ENCODE results near the gene DDOST. TPM values are rescaled to one million over a fixed set of nuclear protein-coding genes. Genes with fewer than 3 reads are reported as not detected.

Gene DDOST
- total and polyA plus RNA-seq, 2 donors: 93.0 to 121 TPM

DNA sequence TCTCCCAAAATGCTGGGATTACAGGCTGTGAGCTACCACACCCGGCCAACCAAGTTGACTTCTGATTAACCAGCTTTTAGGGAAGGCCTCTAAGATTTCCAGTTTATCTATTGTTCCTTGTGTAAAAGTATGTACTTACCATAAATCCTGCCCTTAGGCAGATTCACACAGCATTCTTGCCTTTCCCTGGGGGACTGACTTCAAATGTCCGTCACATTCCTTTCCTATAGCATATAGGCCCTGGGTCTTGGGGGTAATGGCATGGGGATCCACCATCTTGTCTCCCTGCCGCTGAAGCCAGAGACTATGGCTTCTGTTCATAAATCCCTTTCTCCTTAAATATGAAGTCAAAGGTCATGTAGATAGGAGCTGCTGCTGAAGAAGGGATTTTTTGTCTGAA is 28.8 kb downstream of the DDOST start:
- Histone ChIP-seq H3K9me3 (ENCODE audit: control insufficient read depth in 2 of 2, insufficient read depth in 1 of 2, low read length in 1 of 2) (peaks cover 0 to 3% of the 10 kb centered on the region in 2 donors), H3K27ac (ENCODE audit: low read depth in 1 of 2, low read length in 1 of 2) (no peak overlapping the region), H3K4me1 (ENCODE audit: control insufficient read depth in 2 of 2, insufficient read depth in 2 of 2, low read length in 2 of 2) (peaks cover 9 to 13% of the 10 kb centered on the region in 2 donors), H3K36me3 (ENCODE audit: control insufficient read depth in 2 of 2, insufficient read depth in 2 of 2, low read length in 1 of 2) (no peaks in the 10 kb centered on the region), H3K4me3 (ENCODE audit: low read length in 2 of 2) (no peak overlapping the region), H3K27me3 (ENCODE audit: control insufficient read depth in 2 of 2, insufficient read depth in 1 of 2, low read length in 1 of 2) (peaks cover 0 to 4% of the 10 kb centered on the region in 2 donors)
- no peak for DNase-seq (ENCODE audit: low read depth in 6 of 9, low spot score in 9 of 9)
- 97% methylated on average over 3 of the region's 3 CpGs for WGBS

DNA sequence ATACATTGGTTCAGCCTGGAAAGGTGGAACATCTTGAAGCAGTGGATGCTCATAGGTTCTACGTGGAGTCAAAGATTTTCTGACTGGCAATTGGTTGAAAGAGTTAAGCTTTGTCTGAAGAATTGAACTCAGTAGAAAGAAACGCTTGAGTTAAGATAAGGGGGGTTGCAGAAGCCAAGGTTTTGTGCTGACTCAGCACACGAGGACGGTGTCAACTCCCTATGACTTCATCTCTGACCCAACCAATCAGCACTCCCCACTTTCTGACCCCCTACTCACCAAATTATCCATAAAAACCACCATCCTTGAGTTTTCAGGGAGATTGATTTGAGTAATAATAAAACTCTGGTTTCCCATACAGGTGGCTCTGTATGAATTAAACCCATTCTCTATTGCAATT is 30.4 kb downstream of the DDOST start:
- peaks cover 9 to 13% of the 10 kb centered on the region in 2 donors for H3K4me1 ChIP-seq (ENCODE audit: control insufficient read depth in 2 of 2, insufficient read depth in 2 of 2, low read length in 2 of 2)
- H3K4me3 ChIP-seq (ENCODE audit: low read length in 2 of 2): no peak overlapping the region
- peaks cover 0 to 4% of the 10 kb centered on the region in 2 donors for H3K27me3 ChIP-seq (ENCODE audit: control insufficient read depth in 2 of 2, insufficient read depth in 1 of 2, low read length in 1 of 2)
- H3K9me3 ChIP-seq (ENCODE audit: control insufficient read depth in 2 of 2, insufficient read depth in 1 of 2, low read length in 1 of 2): peaks cover 0 to 3% of the 10 kb centered on the region in 2 donors
- no peak overlapping the region for H3K27ac ChIP-seq (ENCODE audit: low read depth in 1 of 2, low read length in 1 of 2)
- WGBS: 80% methylated on average over 4 of the region's 4 CpGs
- no peaks in the 10 kb centered on the region for H3K36me3 ChIP-seq (ENCODE audit: control insufficient read depth in 2 of 2, insufficient read depth in 2 of 2, low read length in 1 of 2)
- DNase-seq (ENCODE audit: low read depth in 6 of 9, low spot score in 9 of 9): no peak

DNA sequence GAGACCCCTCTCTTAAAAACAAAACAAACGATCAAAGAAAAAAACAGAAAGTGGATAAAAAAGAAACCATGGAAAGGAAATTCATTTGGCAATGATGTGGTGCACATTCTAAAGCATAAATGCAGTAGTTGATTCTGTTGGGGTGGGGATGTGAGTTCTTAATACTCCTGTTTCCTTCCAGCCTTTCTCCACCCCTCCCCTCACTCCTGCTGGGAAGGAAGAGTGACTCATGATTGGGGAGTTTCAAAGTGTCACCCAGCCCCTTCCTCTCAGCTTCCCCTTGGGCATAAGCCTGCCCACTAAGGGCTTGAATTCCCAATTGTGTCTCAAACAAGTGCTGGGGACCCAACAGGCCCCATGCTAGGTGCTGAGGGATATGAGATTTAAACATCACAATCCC is 34.6 kb downstream of the DDOST start:
- no peaks in the 10 kb centered on the region for H3K4me1 ChIP-seq (ENCODE audit: control insufficient read depth in 2 of 2, insufficient read depth in 2 of 2, low read length in 2 of 2)
- no peak overlapping the region for H3K27ac ChIP-seq (ENCODE audit: low read depth in 1 of 2, low read length in 1 of 2)
- no peaks in the 10 kb centered on the region for H3K9me3 ChIP-seq (ENCODE audit: control insufficient read depth in 2 of 2, insufficient read depth in 1 of 2, low read length in 1 of 2)
- no peaks in the 10 kb centered on the region for H3K36me3 ChIP-seq (ENCODE audit: control insufficient read depth in 2 of 2, insufficient read depth in 2 of 2, low read length in 1 of 2)
- WGBS: 88% methylated on average over 1 of the region's 1 CpG
- peaks cover 0 to 4% of the 10 kb centered on the region in 2 donors for H3K27me3 ChIP-seq (ENCODE audit: control insufficient read depth in 2 of 2, insufficient read depth in 1 of 2, low read length in 1 of 2)
- no peak overlapping the region for H3K4me3 ChIP-seq (ENCODE audit: low read length in 2 of 2)
- DNase-seq (ENCODE audit: low read depth in 6 of 9, low spot score in 9 of 9): no peak

DNA sequence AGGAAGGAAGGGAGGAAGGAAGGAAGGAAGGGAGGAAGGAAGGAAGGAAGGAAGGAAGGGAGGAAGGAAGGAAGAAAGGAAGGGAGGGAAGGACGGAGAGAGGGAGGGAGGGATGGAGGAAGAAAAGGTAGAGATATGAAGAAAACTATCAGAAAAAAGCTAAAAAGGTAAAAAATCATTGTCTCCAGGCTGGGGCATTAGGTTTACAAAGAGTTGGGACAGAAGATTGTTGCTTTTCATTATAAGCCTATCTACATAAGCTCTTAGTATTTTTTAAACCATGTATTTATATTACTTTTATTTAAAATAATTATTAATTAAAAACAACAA is 35.1 kb downstream of the DDOST start:
- DNase-seq (ENCODE audit: low read depth in 6 of 9, low spot score in 9 of 9): no peak
- H3K27ac ChIP-seq (ENCODE audit: low read depth in 1 of 2, low read length in 1 of 2): no peak overlapping the region
- no peaks in the 10 kb centered on the region for H3K36me3 ChIP-seq (ENCODE audit: control insufficient read depth in 2 of 2, insufficient read depth in 2 of 2, low read length in 1 of 2)
- no peaks in the 10 kb centered on the region for H3K27me3 ChIP-seq (ENCODE audit: control insufficient read depth in 2 of 2, insufficient read depth in 1 of 2, low read length in 1 of 2)
- H3K4me1 ChIP-seq (ENCODE audit: control insufficient read depth in 2 of 2, insufficient read depth in 2 of 2, low read length in 2 of 2): no peaks in the 10 kb centered on the region
- no peaks in the 10 kb centered on the region for H3K9me3 ChIP-seq (ENCODE audit: control insufficient read depth in 2 of 2, insufficient read depth in 1 of 2, low read length in 1 of 2)
- H3K4me3 ChIP-seq (ENCODE audit: low read length in 2 of 2): no peak overlapping the region
- WGBS: 67% methylated on average over 1 of the region's 1 CpG

DNA sequence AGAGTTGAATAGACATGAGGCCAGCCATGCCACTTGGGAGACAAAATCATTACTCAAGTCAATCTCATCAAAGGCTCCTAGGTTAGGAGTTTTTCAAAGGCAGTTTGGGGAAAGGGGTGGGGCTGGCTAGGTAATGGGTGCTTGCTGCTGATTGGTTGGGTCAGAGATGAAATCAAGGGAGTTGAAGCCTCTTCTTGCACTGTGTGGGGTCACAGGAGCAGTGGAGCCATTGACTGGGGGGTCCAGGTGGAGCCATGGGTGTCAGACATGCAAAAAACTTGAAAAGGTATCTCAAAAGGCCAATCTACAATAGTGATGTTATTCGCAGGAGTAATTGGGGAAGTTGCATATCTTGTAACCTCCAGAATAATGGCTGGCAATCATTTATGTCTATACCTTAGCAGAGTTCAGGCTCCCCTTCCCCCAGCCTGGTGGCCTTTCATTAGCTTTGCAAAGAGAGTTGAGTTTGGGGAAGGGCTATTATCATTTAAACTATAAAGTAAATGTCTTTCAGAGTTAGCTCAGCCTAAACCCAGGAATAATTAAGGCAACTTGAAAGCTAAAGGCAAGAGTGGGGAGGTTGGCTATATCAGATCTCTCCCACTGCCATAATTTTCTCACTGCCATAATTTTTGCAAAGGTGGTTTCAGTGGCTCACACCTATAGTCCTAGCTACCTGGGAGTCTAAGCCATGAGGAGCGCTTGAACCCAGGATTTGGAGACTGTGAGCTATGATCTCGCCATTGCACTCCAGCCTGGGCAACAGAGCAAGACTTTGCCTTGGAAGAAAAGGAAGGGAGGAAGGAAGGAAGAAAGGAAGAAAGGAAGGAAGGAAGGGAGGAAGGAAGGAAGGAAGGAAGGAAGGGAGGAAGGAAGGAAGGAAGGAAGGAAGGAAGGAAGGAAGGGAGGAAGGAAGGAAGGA is 35.7 kb downstream of the DDOST start:
- WGBS: 87% methylated on average over 3 of the region's 3 CpGs
- Histone ChIP-seq H3K27ac (ENCODE audit: low read depth in 1 of 2, low read length in 1 of 2) (no peak overlapping the region), H3K27me3 (ENCODE audit: control insufficient read depth in 2 of 2, insufficient read depth in 1 of 2, low read length in 1 of 2) (no peaks in the 10 kb centered on the region), H3K4me3 (ENCODE audit: low read length in 2 of 2) (no peak overlapping the region), H3K9me3 (ENCODE audit: control insufficient read depth in 2 of 2, insufficient read depth in 1 of 2, low read length in 1 of 2) (no peaks in the 10 kb centered on the region), H3K36me3 (ENCODE audit: control insufficient read depth in 2 of 2, insufficient read depth in 2 of 2, low read length in 1 of 2) (no peaks in the 10 kb centered on the region), H3K4me1 (ENCODE audit: control insufficient read depth in 2 of 2, insufficient read depth in 2 of 2, low read length in 2 of 2) (no peaks in the 10 kb centered on the region)
- DNase-seq (ENCODE audit: low read depth in 6 of 9, low spot score in 9 of 9): no peak

DNA sequence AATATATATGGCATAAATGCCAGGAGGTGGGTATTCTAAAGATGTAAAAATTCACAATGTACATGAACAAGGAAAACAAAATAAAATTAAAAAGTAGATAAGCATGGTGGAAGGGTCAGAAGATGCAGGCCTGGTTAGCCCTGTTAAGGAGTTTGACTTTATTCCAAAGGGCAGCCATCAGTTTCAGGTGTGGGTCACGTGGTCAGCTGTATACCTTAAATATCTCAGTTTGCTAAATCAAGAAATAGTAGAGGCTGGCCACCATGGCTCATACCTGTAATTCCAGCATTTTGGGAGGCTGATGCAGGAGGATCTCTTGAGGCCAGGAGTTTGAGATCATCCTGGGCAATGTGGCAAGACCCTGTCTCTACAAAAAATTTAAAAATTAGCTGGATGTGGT is 36.5 kb downstream of the DDOST start:
- WGBS: 90% methylated on average over 1 of the region's 1 CpG
- Histone ChIP-seq H3K36me3 (ENCODE audit: control insufficient read depth in 2 of 2, insufficient read depth in 2 of 2, low read length in 1 of 2) (no peaks in the 10 kb centered on the region), H3K27ac (ENCODE audit: low read depth in 1 of 2, low read length in 1 of 2) (no peak overlapping the region), H3K9me3 (ENCODE audit: control insufficient read depth in 2 of 2, insufficient read depth in 1 of 2, low read length in 1 of 2) (no peaks in the 10 kb centered on the region), H3K27me3 (ENCODE audit: control insufficient read depth in 2 of 2, insufficient read depth in 1 of 2, low read length in 1 of 2) (no peaks in the 10 kb centered on the region), H3K4me3 (ENCODE audit: low read length in 2 of 2) (no peak overlapping the region), H3K4me1 (ENCODE audit: control insufficient read depth in 2 of 2, insufficient read depth in 2 of 2, low read length in 2 of 2) (no peaks in the 10 kb centered on the region)
- no peak for DNase-seq (ENCODE audit: low read depth in 6 of 9, low spot score in 9 of 9)

DNA sequence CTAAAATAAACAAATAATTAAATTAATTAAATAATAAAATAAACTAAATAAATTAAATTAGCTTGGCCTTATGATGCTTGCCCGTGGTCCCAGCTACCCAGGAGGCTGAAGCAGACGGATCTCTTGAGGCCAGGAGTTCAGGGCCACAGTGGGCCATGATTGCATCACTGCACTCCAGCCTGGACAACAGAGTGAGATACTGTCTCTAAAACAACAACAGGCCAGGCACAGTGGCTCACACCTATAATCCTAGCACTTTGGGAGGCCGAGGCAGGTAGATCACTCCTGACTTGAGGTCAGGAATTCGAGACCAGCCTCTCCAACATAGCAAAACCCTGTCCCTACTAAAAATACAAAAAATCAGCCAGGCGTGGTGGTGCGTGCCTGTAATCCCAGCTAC is 40.2 kb downstream of the DDOST start:
- H3K9me3 ChIP-seq (ENCODE audit: control insufficient read depth in 2 of 2, insufficient read depth in 1 of 2, low read length in 1 of 2): no peaks in the 10 kb centered on the region
- no peaks in the 10 kb centered on the region for H3K36me3 ChIP-seq (ENCODE audit: control insufficient read depth in 2 of 2, insufficient read depth in 2 of 2, low read length in 1 of 2)
- WGBS: 73% methylated on average over 6 of the region's 6 CpGs
- peaks cover 0 to 4% of the 10 kb centered on the region in 2 donors for H3K27me3 ChIP-seq (ENCODE audit: control insufficient read depth in 2 of 2, insufficient read depth in 1 of 2, low read length in 1 of 2)
- H3K4me3 ChIP-seq (ENCODE audit: low read length in 2 of 2): no peak overlapping the region
- no peak overlapping the region for H3K27ac ChIP-seq (ENCODE audit: low read depth in 1 of 2, low read length in 1 of 2)
- DNase-seq (ENCODE audit: low read depth in 6 of 9, low spot score in 9 of 9): no peak
- H3K4me1 ChIP-seq (ENCODE audit: control insufficient read depth in 2 of 2, insufficient read depth in 2 of 2, low read length in 2 of 2): no peaks in the 10 kb centered on the region

DNA sequence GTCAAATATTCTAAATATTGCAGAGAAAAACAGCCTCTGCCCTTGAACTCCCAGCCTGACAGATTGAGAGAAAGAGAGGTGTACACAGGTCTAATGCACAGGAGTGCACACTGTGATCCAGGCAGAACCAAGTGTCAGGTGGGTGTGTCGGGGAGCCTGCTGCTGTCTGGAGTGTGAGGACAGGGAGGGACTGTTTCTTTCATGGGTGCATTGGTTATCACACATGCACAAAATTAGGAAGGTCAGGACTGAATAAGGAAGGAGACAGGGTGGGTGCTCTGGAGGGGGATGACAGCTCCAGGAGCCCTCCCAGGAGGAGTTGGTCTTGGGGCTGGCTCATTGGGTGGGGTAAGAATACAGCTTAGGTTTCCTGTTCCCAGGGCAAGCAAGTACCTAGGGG is 41.2 kb downstream of the DDOST start:
- H3K9me3 ChIP-seq (ENCODE audit: control insufficient read depth in 2 of 2, insufficient read depth in 1 of 2, low read length in 1 of 2): no peaks in the 10 kb centered on the region
- no peak overlapping the region for H3K27ac ChIP-seq (ENCODE audit: low read depth in 1 of 2, low read length in 1 of 2)
- H3K4me1 ChIP-seq (ENCODE audit: control insufficient read depth in 2 of 2, insufficient read depth in 2 of 2, low read length in 2 of 2): no peaks in the 10 kb centered on the region
- no peak for DNase-seq (ENCODE audit: low read depth in 6 of 9, low spot score in 9 of 9)
- H3K36me3 ChIP-seq (ENCODE audit: control insufficient read depth in 2 of 2, insufficient read depth in 2 of 2, low read length in 1 of 2): no peaks in the 10 kb centered on the region
- no peak overlapping the region for H3K4me3 ChIP-seq (ENCODE audit: low read length in 2 of 2)
- WGBS: 82% methylated on average over 1 of the region's 1 CpG
- peaks cover 0 to 4% of the 10 kb centered on the region in 2 donors for H3K27me3 ChIP-seq (ENCODE audit: control insufficient read depth in 2 of 2, insufficient read depth in 1 of 2, low read length in 1 of 2)

DNA sequence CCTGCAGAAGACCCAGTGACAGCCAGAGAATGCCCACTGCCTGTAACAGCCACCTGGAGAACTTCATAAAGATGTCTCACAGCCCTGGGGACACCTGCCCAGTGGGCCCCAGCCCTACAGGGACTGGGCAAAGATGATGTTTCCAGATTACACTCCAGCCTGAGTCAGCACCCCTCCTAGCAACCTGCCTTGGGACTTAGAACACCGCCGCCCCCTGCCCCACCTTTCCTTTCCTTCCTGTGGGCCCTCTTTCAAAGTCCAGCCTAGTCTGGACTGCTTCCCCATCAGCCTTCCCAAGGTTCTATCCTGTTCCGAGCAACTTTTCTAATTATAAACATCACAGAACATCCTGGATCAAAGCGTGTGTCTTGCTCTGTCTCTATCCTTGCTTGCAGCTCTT is 42.6 kb downstream of the DDOST start:
- DNase-seq (ENCODE audit: low read depth in 6 of 9, low spot score in 9 of 9): no peak
- no peaks in the 10 kb centered on the region for H3K36me3 ChIP-seq (ENCODE audit: control insufficient read depth in 2 of 2, insufficient read depth in 2 of 2, low read length in 1 of 2)
- WGBS: 81% methylated on average over 4 of the region's 4 CpGs
- no peak overlapping the region for H3K27ac ChIP-seq (ENCODE audit: low read depth in 1 of 2, low read length in 1 of 2)
- no peaks in the 10 kb centered on the region for H3K4me1 ChIP-seq (ENCODE audit: control insufficient read depth in 2 of 2, insufficient read depth in 2 of 2, low read length in 2 of 2)
- no peaks in the 10 kb centered on the region for H3K9me3 ChIP-seq (ENCODE audit: control insufficient read depth in 2 of 2, insufficient read depth in 1 of 2, low read length in 1 of 2)
- H3K27me3 ChIP-seq (ENCODE audit: control insufficient read depth in 2 of 2, insufficient read depth in 1 of 2, low read length in 1 of 2): peaks cover 0 to 4% of the 10 kb centered on the region in 2 donors
- H3K4me3 ChIP-seq (ENCODE audit: low read length in 2 of 2): no peak overlapping the region

Data from thymus (tissue), 11 donors.